ENCODE data around the gene MS4A6A.
"Not testable (repeated sequence)": the region's sequence is repeated elsewhere in the genome, so short reads cannot be mapped to it uniquely, and the experiment has no call there.

The MS4A6A gene

DNA sequence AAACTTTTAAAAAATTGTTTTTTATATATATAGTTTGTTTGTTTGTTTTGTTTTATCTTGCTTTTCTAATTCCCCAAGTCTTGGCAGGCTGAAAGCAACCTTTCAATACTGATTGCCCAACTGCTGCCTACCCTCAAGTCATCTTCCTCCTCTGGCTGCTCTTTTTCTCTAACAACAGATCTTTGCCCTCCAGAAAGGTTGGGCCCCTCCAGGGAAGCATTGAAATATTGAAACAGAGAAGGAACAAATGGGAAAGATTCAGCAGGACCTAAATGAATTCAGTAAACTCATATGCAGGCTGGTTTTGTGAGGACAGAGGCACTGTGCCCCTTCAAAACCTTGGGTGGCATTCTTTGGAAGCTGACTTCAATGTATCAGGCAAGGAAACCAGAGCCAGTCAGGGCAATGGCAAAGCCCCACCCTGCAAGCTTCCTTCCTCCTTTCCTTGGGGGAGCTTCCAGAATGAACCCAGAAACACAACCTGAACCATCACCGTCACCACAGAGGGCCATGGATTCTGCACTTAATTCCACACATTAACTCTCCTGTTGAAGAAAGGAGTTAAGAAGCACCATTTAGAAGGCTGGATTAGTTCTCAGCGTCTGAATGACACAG lies 815 bp upstream of the MS4A6A start:
- no peak for FAIRE-seq

GRCh38 chr11:60175860-60176275 lies 7.0 kb downstream of the MS4A6A start:
- FAIRE-seq, result no peak

GRCh38 chr11:60172011-60172410 lies 10.9 kb downstream of the MS4A6A start:
- no peak for FAIRE-seq

- no peak for FAIRE-seq
Measured at GRCh38 chr11:60170566-60170965, 12.3 kb downstream of the MS4A6A start.

DNA sequence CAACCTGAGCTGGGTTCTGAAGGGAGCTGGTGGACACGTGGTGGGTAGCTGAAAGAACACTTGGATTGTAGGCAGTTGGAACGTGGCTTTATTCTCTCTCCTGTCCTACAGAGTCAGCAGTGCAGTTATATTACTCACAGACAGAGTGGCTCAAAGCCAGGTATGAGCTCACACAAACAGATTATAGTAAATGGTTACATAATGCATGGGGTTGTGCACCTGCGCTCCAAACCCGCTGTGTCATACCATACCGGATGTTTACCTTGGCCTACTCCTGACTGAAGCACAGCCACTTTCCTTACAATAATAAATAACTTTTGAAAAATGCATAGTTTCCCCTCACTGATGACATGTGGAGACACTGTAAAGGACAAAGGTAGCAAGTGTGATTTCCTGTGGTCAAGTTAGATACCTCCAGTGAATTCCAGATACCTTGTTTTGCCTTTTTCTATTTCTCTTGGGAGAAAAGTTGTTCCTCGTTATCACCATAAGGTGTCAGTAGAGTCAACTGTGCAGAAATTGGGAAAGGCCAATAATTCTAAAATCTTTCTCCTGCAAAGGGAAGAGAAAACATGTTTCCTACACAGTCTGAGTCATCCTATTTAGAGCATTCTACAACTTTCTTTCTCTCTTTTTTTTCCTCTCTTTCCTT lies 13.5 kb downstream of the MS4A6A start:
- no peak for FAIRE-seq

GRCh38 chr11:60168306-60168705 lies 14.6 kb downstream of the MS4A6A start:
- FAIRE-seq, result no peak

GRCh38 chr11:60165951-60166350 lies 16.9 kb downstream of the MS4A6A start:
- no peak for FAIRE-seq

GRCh38 chr11:60165538-60165937 lies 17.3 kb downstream of the MS4A6A start:
- FAIRE-seq, result no peak

GRCh38 chr11:60164550-60165075 lies 18.3 kb downstream of the MS4A6A start:
- FAIRE-seq, result no peak

DNA sequence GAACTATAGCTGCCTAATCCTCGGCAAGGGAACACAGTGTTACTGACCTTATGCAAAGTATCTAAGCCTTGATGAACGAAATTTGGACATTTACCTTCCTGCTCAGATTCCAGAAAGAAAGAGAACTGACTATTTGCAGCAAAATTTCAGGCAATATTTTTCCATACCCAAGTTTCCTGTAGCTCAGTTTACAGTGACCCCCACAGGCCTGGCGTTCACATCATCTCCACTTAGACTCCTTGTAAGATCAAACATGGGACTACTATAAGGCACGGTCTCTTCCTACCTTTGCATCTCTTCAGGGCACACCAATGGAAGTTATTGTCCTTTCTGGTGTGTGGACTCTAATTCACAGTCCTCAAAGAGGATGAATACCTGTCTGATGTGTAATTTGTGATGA lies 21.1 kb downstream of the MS4A6A start:
- FAIRE-seq, result no peak

GRCh38 chr11:60161107-60161506 lies 21.8 kb downstream of the MS4A6A start:
- FAIRE-seq, result no peak

GRCh38 chr11:60159868-60160267 lies 23.0 kb downstream of the MS4A6A start:
- FAIRE-seq, result no peak

- no peak for FAIRE-seq
Measured at GRCh38 chr11:60159284-60159683, 23.6 kb downstream of the MS4A6A start.

- FAIRE-seq, result no peak
Measured at GRCh38 chr11:60158636-60159035, 24.2 kb downstream of the MS4A6A start.

DNA sequence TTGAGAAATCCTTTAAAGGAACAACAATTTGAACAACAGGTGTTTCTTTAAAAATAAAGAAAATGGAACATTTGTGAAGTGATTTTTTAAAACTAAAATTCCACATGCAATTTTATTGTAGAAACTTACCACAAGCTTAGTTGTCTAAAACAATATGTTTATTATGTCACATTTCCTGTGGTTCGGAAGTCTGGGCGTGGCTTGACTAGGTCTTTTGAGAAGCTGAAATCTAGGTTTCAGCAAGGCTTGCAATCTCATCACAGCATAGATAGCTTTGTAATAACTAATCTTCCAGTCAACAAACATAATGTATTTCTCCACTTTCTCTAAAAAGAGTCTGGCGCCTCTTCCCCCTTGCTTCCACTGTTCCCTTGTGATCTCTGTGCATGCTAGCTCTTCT lies 27.0 kb downstream of the MS4A6A start:
- no peak for FAIRE-seq

- FAIRE-seq, result not testable (repeated sequence)
Measured at GRCh38 chr11:60152727-60153126, 30.2 kb downstream of the MS4A6A start.

DNA sequence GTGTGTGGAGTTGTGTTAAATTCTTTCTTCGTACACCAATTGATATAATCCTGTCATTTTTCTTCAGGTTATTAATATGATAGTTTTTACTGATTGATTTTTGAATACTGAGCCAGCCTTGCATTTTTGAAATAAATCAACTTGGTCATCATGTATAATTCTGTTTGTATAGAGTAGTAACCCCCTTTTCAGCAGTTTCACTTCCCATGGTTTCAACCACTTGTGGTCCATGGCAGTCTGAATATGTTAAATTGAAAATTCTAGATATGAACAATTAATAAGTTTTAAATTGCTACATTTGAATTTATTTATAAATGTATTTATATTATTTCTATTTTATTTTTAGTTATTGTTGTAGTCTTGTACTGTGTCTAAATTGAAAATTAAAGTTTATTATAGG lies 32.6 kb downstream of the MS4A6A start:
- FAIRE-seq, result no peak

GRCh38 chr11:60145677-60146076 lies 37.2 kb downstream of the MS4A6A start:
- FAIRE-seq, result no peak

DNA sequence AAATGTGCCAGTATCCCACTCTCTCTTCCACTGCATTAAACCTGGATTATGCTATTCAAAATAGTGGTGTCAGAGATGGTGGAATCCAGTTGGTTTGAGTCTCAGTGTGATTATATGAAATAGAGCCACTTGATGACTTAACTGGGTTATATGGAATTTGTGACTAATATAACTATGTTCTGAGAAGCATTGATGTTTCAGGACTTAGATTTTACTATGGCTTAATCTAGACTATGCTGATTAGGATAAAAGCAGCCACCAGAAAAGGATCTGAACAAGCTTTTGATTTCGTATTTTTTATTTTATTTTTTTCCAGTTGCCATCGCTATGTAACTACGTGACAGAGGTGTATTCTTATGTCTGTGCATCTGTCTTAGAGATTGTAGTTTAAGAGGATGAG lies 39.1 kb downstream of the MS4A6A start:
- no peak for FAIRE-seq

DNA sequence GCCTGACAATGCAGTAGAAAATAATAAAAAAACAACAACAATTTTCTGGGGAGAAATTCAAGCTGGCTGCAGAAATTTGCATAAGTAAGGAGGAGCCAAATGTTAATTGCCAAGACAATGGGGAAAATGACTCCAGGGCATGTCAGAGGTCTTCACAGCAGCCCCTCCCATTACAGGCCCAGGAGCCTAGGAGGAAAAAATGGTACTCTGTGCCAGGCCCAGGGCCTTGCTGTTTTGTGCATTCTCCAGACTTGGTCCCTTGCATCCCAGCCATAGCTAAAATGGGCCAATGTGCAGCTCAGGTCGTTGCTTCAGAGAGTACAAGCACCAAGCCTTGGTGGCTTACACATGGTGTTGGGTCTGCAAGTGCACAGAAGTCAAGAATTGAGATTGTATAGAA lies 49.0 kb downstream of the MS4A6A start:
- no peak for FAIRE-seq

GRCh38 chr11:60131912-60132311 lies 51.0 kb downstream of the MS4A6A start:
- FAIRE-seq, result no peak

DNA sequence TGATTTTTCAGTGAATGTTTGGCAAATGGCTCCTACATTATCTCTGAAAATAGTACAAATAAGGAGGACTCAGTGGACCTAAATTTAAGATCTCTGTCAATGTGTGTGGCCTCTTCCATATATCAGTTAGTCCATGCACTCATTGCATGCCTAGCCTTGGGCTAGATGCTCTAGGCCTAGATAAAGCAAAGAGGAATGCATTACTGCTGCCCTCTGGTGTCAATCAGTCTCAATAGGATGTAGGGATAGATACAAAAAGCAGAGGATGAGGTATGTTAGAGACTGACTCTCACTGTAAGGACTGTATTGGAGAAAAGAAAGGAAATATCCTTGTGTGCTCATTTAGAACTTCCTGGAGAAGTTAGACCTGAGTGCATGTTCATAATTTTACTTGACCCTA lies 52.4 kb downstream of the MS4A6A start:
- no peak for FAIRE-seq

- no peak for FAIRE-seq
Measured at GRCh38 chr11:60129853-60130252, 53.0 kb downstream of the MS4A6A start.

DNA sequence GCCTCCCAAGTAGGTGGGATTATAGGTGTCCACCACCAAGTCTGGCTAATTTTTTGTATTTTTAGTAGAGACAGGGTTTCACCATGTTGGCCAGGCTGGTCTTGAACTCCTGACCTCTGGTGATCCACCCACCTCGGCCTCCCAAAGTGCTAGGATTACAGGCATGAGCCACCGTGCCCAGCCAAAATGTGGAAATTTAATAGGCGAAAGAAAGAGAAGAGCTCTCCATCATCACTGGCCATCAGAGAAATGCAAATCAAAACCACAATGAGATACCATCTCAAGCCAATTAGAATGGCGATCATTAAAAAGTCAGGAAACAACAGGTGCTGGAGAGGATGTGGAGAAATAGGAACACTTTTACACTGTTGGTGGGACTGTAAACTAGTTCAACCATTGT lies 54.0 kb downstream of the MS4A6A start:
- FAIRE-seq, result not testable (repeated sequence)

GRCh38 chr11:60128376-60128775 lies 54.5 kb downstream of the MS4A6A start:
- FAIRE-seq, result no peak
